ENCODE data around the gene OR10H3. TPM values are rescaled to one million over a fixed set of nuclear protein-coding genes. Genes with fewer than 3 reads are reported as not detected.
"Not testable (repeated sequence)": the region's sequence is repeated elsewhere in the genome, so short reads cannot be mapped to it uniquely, and the experiment has no call there.

Gene OR10H3
- polyA plus RNA-seq, 4 donors: not detected

DNA sequence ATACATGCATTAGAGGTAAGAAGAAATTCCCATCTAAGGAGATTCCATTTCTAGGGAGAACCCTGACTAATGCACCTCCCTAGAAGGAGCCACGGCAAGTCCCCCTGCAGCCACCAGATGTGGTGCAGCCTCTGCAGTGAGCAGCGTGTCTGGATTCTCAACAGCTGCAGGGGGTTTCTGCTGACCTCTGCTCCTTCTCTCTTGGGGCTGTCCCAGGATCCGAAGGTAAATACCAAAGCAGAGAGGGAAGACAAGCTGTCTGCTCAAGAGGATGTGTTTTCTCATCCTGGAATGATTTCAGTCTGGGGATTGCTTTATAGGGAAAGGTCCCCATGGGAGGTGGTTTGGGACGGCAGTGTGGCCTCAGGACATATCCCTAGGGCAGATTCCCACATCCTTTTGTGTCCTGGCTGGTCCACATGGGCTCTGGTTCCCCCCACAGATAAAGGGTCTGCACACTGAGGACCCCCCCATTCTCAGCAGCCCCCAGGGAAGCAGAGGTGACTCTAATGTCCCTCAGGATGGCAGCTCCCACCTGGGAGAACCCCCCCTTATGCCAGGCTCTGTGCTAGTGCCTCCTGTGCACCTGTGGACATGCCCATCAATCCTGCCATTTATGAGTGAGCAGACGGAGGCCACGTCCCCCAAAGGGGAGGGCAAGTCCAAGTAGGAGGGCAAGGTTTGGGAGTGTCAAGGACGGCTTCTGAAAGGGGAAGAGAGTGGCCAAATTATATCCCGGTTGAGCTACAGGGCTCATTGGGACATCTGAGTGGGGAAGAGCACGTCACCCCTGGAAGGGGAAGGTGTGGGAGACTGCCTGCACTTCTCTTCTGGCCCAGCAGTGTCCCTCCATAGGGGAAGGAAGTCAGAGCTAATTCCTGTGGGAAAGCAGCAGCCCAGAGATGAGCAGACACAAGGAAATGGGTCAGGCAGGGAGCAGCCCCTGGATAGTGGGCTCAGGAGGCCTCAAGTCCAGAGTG, 39.5 kb downstream of the OR10H3 start:
- no peak for DNase-seq (ENCODE audit: low read depth in 4 of 4, low spot score in 3 of 4)

- DNase-seq (ENCODE audit: low read depth in 4 of 4, low spot score in 3 of 4): no peak
Measured at GRCh38 chr19:15779756-15780476, 42.1 kb downstream of the OR10H3 start.

GRCh38 chr19:15780610-15781418, 43.0 kb downstream of the OR10H3 start:
- no peak for DNase-seq (ENCODE audit: low read depth in 4 of 4, low spot score in 3 of 4)

- no peak for DNase-seq (ENCODE audit: low read depth in 4 of 4, low spot score in 3 of 4)
Measured at GRCh38 chr19:15781661-15782060, 43.9 kb downstream of the OR10H3 start.

- DNase-seq (ENCODE audit: low read depth in 4 of 4, low spot score in 3 of 4): no peak
Measured at GRCh38 chr19:15782211-15782610, 44.4 kb downstream of the OR10H3 start.

DNA sequence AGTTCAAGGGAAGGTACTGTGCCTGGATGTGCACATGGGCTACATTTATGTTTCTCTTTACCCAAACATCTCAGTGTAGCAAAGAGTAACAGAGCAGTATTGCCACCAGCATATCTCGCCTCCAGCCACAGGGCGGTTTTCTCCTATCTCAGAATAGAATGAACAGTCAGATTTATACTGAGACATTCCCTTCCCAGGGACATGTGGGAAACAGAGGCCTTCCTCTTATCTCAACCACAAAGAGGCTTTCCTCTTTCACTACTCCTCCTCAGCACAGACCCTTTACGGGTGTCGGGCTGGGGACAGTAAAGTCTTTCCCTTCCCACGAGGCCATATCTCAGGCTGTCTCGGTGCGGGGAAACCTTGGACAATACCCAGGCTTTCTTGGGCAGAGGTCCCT, 45.1 kb downstream of the OR10H3 start:
- not testable (repeated sequence) for DNase-seq (ENCODE audit: low read depth in 4 of 4, low spot score in 3 of 4)

DNA sequence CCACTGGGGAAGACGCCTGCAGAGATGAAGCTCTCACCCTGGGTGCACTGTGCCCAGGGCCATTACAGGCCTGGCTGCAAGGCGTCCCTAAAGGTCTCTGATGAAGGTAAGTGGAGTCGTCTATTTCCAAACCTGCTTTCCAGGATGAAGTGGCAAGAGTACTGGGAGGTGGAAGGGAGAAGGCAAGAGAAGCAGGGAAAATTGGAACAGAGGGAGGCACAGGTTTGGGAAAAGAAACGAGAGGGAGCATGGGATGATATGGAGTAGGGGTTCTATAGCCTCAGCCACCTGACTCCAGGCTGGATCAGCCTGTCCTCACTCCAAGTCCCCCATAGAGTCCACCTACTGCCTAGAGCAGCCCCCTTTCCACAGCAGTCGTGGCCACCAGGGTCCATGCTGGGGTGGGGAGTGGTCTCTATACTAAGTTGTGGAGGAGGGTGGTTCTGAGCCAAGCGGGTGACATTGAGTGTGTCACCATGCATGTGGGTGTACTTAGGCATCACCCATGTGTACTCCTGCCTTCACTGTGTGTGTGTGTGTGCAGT, 49.9 kb downstream of the OR10H3 start, which contains the start of gene OR10H5:
Gene OR10H5 (plus strand): TSS at position 51 of the 545 bp plus-strand sequence. CDS start 6,388 bp downstream, outside the sequence.
- DNase-seq (ENCODE audit: low read depth in 4 of 4, low spot score in 3 of 4): no peak

DNA sequence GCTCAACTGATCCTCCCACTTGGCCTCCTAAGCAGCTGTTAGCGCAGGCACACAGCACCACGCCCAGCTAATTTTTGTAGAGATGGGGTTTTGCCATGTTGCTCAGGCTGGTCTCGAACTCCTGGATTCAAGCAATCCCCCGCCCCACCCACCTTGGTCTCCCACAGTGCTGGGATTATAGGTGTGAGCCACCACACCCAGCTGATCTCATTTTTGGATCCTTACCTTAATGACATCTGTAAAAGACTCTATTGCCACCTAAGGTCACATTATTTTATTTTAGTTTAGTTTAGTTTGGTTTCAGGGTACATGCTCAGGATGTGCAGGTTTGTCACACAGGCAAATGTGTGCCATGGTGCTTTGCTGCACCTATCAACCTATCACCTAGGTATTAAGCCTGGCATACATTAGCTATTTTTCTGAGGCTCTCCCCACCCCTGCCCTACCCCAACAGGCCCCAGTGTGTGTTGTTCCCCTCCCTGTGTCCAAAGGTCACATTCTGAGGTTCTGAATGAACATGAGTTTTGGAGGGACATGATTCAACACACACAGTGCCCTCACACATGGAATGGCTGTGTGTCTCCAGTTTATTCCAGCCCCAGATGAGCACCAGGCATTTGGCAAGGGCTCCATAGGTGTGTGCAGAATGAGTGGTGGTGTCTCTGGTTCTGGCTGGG, 50.9 kb downstream of the OR10H3 start:
- DNase-seq (ENCODE audit: low read depth in 4 of 4, low spot score in 3 of 4): no peak

DNA sequence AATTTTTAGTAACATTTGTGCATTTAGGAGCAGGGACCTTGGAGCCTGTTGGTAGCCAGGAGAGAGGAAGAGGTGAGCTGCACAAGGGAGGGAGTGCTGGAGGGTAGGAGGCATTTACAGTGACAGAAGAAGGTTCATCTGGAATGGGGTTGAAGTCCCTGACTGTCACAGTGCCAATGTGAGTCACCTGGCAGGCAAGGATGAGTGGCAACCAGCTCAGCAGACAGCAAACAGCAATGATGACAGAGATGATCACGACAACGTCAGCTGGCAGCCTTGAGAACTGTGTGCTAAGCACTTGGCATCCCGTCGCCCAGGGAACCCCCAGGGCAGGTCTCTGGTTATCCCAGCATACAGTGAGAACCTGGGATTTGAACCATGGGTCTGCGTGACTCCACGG, 52.3 kb downstream of the OR10H3 start:
- DNase-seq (ENCODE audit: low read depth in 4 of 4, low spot score in 3 of 4): no peak

Other genes starting within 250 kb of the OR10H3 start
- under 1 TPM in 2 of 4 donors, not detected in 2; 0.58 to 0.96 TPM for gene CYP4F22, start 229.5 kb upstream of the OR10H3 start, polyA plus RNA-seq (ENCODE audit: insufficient read length in 4 of 4)
- under 1 TPM in 1 of 4 donors, not detected in 3; 0.06 TPM for gene CYP4F8, start 122.8 kb upstream of the OR10H3 start, polyA plus RNA-seq (ENCODE audit: insufficient read length in 4 of 4)
- gene CYP4F3, start 97.1 kb upstream of the OR10H3 start, polyA plus RNA-seq (ENCODE audit: insufficient read length in 4 of 4): under 1 TPM; 0.14 to 0.89 (median 0.62) TPM
- gene CYP4F12, start 64.9 kb upstream of the OR10H3 start, polyA plus RNA-seq (ENCODE audit: insufficient read length in 4 of 4): 10 to 100 TPM in 1 of 4 donors, 1 to 10 TPM in 2, under 1 TPM in 1; 0.57 to 10.1 (median 1.7) TPM
- gene OR10H2, start 10.0 kb upstream of the OR10H3 start, polyA plus RNA-seq (ENCODE audit: insufficient read length in 4 of 4): not detected
- under 1 TPM; 0.04 to 0.14 (median 0.05) TPM for gene OR10H5, start 49.7 kb downstream of the OR10H3 start, polyA plus RNA-seq (ENCODE audit: insufficient read length in 4 of 4)
- gene OR10H1, start 77.7 kb downstream of the OR10H3 start, polyA plus RNA-seq (ENCODE audit: insufficient read length in 4 of 4): under 1 TPM in 1 of 4 donors, not detected in 3; 0.04 TPM
- under 1 TPM in 3 of 4 donors, not detected in 1; 0.24 to 0.32 (median 0.27) TPM for gene CYP4F2, start 160.1 kb downstream of the OR10H3 start, polyA plus RNA-seq (ENCODE audit: insufficient read length in 4 of 4)
- 1 to 10 TPM in 1 of 4 donors, not detected in 3; 1.1 TPM for gene CYP4F11, start 196.5 kb downstream of the OR10H3 start, polyA plus RNA-seq (ENCODE audit: insufficient read length in 4 of 4)
- gene OR10H4, start 211.0 kb downstream of the OR10H3 start, polyA plus RNA-seq (ENCODE audit: insufficient read length in 4 of 4): not detected